Measurements from ENCODE around the gene BCOR.
A peak's percentile ranks its signal among the peaks of the same experiment; 100 is the strongest.

Gene BCOR

DNA sequence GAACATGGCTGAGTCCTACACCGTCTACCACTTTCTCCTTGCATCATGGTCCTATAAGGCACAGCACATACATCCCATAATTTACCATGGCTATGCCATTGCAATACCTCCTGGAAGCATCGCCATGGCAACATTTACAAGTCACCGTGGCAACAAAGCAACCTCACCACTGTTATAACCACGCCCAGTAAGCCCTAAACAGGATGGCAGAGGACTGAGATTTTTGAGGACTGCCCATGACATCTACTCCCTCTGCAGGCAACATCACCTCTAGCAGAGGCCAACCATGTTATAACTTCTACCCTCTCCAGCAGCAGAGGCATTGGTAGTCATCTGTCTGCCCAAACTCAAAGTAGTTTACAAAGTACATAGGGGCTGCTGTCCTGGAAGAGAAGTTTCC lies 29.7 kb downstream of the BCOR start:
- H3K27me3 Mint-ChIP-seq (ENCODE audit: low read depth), result no peaks in the 10 kb centered on the region
- peaks cover 18% of the 10 kb centered on the region for H3K4me1 Mint-ChIP-seq
- TF ChIP-seq, protein P1, sequence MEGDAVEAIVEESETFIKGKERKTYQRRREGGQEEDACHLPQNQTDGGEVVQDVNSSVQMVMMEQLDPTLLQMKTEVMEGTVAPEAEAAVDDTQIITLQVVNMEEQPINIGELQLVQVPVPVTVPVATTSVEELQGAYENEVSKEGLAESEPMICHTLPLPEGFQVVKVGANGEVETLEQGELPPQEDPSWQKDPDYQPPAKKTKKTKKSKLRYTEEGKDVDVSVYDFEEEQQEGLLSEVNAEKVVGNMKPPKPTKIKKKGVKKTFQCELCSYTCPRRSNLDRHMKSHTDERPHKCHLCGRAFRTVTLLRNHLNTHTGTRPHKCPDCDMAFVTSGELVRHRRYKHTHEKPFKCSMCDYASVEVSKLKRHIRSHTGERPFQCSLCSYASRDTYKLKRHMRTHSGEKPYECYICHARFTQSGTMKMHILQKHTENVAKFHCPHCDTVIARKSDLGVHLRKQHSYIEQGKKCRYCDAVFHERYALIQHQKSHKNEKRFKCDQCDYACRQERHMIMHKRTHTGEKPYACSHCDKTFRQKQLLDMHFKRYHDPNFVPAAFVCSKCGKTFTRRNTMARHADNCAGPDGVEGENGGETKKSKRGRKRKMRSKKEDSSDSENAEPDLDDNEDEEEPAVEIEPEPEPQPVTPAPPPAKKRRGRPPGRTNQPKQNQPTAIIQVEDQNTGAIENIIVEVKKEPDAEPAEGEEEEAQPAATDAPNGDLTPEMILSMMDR (IDR thresholded peaks at IDR 0.05; ENCODE audit: unreplicated experiment in 3 of 3), result no peak
- H3K4me3 Mint-ChIP-seq, result no peak overlapping the region
- peaks cover 2% of the 10 kb centered on the region for H3K9me3 Mint-ChIP-seq
- H3K36me3 Mint-ChIP-seq (ENCODE audit: low read depth), result peaks cover 93% of the 10 kb centered on the region
- no peak overlapping the region for H3K27ac Mint-ChIP-seq

DNA sequence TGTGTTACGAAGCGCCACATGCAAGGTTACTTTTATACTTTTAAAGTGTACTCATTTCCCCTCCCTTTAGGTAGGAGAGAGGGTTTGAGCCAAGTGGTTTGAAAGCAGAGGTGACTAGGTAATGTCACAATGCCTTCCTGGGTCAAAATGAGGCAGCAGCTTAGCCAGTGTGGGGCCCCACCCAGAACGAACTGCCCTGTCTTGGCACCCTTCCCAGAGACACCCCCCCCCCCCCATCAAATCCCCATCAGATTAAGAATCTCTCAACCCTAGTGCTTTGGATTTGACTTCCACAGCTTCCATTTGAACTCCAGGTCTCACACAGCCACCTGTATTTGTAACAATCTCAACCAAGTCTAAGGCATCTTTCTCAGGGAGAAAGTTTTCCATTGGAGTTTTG lies 31.1 kb downstream of the BCOR start:
- no peak overlapping the region for H3K4me3 Mint-ChIP-seq
- H3K27ac Mint-ChIP-seq, result no peak overlapping the region
- H3K27me3 Mint-ChIP-seq (ENCODE audit: low read depth), result no peaks in the 10 kb centered on the region
- TF ChIP-seq, protein P1 (IDR thresholded peaks at IDR 0.05; ENCODE audit: unreplicated experiment in 3 of 3), result no peak
- peaks cover 28% of the 10 kb centered on the region for H3K4me1 Mint-ChIP-seq
- peaks cover 92% of the 10 kb centered on the region for H3K36me3 Mint-ChIP-seq (ENCODE audit: low read depth)
- peaks cover 2% of the 10 kb centered on the region for H3K9me3 Mint-ChIP-seq

DNA sequence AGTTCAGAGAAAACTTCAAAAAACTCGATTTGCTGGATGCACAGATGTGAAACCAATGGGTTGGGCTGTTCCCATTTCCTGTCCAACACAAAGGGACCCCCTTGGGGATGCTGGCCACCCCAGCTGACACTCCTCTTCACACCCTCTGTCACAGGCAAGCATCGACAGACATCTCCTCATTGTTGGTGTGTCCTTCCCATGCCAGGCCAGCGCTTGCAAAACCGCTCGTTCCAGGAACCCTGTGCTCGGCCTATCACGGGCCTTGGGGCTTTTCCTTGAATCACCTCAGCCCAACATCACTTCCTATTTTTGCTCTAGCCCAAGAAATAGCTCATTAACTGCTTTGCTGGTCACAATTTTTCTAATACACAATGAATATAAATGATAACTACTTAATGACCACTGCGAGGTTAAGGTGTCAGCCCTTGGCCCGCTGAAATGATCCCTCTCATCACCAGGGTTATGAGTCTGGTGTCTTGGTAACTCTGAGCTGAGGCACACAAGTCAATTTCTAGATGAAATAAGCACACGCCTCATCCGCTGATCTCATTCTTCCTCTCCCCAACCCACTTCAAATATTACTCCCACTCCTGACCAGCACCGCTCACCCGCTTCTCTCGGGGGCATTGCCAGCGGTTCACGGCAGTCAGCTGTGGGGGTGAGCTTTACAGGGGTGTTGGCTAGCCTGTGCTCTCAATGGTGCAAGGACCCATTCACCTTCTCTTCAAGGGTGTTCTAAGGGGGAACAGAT lies 32.3 kb downstream of the BCOR start:
- TF ChIP-seq, protein P1 (IDR thresholded peaks at IDR 0.05; ENCODE audit: unreplicated experiment in 3 of 3), result no peak
- H3K9me3 Mint-ChIP-seq, result peaks cover 2% of the 10 kb centered on the region
- peaks cover 90% of the 10 kb centered on the region for H3K36me3 Mint-ChIP-seq (ENCODE audit: low read depth)
- peaks cover 31% of the 10 kb centered on the region for H3K4me1 Mint-ChIP-seq
- no peak overlapping the region for H3K27ac Mint-ChIP-seq
- no peaks in the 10 kb centered on the region for H3K27me3 Mint-ChIP-seq (ENCODE audit: low read depth)
- no peak overlapping the region for H3K4me3 Mint-ChIP-seq

DNA sequence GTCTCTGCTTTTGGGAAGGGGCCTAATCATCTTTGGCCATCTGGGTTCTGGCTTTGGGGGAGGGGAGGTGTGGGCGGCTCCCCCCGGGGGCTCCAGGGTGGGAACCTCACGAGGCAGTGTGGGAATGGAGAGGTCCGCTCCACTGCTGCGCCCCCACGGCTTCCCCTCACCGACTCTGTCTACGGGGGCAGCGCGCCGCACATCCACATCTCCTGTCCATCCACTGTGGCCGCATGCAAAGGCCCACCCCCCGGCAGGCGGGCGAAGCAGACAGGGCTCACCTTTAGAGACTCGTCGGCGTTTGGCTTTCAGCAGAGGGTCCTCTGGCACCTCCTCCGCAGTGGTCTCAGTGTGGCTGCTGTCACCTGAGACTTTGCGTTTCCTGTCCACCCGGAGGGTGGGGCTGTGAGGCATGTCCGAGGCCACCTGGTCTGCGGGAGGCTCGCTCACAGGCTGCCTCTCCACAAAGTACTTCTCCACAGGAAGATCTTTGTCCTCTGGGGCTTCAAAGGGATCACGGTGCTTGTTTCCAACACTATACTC lies 33.6 kb downstream of the BCOR start:
- Mint-ChIP-seq H3K9me3 (no peaks in the 10 kb centered on the region), H3K27me3 (ENCODE audit: low read depth) (no peaks in the 10 kb centered on the region), H3K27ac (no peak overlapping the region), H3K36me3 (ENCODE audit: low read depth) (peaks cover 83% of the 10 kb centered on the region), H3K4me3 (peak overlapping the region in 1 of 3 experiments; percentile 6), H3K4me1 (peaks cover 31% of the 10 kb centered on the region)
- TF ChIP-seq, protein P1 (IDR thresholded peaks at IDR 0.05; ENCODE audit: unreplicated experiment in 3 of 3), result no peak

DNA sequence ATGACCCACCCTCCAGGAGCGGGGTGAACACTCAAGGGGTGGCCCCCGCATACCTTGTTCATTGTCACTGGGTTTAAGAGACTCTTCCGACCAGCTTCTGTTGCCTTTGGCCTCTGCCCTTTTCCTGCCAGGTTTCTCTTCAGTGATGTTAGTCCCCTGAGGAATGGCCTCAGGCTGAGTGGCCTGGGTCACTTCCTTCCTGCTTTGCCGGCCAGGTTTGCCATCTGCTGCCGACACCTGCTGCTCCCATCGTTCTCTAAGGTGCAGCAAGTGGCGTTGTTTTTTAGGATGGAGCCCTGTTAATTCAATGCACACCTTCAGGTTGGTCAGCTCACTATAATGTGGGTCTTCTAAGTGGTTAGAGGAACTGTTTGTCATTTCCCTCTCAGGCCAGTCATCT lies 34.2 kb downstream of the BCOR start:
- peaks cover 80% of the 10 kb centered on the region for H3K36me3 Mint-ChIP-seq (ENCODE audit: low read depth)
- H3K9me3 Mint-ChIP-seq, result no peaks in the 10 kb centered on the region
- H3K27me3 Mint-ChIP-seq (ENCODE audit: low read depth), result no peaks in the 10 kb centered on the region
- peaks cover 31% of the 10 kb centered on the region for H3K4me1 Mint-ChIP-seq
- TF ChIP-seq, protein P1 (IDR thresholded peaks at IDR 0.05; ENCODE audit: unreplicated experiment in 3 of 3), result no peak
- peak overlapping the region in 2 of 3 experiments; percentile 0 to 12 for H3K4me3 Mint-ChIP-seq
- H3K27ac Mint-ChIP-seq, result peak overlapping the region in 1 of 3 experiments; percentile 3

Measured in nephron (organoid).